ENCODE data around the gene POLR1E. TPM values are rescaled to one million over a fixed set of nuclear protein-coding genes. Genes with fewer than 3 reads are reported as not detected.

Gene POLR1E
- total RNA-seq, 4 donors from 2014 or later, result 4.0 to 21.5 (median 8.1) TPM

GRCh38 chr9:37446401-37446800 is 39.3 kb upstream of the POLR1E start:
- DNase-seq, result no peak
- H3K27ac ChIP-seq, result no peak overlapping the region
- H3K9me3 ChIP-seq, result no peaks in the 10 kb centered on the region
- TF ChIP-seq POLR2A (IDR thresholded peaks at IDR 0.05) (no peak), CTCF (IDR thresholded peaks at IDR 0.05) (no peak)
- H3K27me3 ChIP-seq, result no peaks in the 10 kb centered on the region
- peaks cover 0 to 12% (median 0%) of the 10 kb centered on the region in 4 donors for H3K4me1 ChIP-seq
- peaks cover 0 to 12% (median 0%) of the 10 kb centered on the region in 3 donors for H3K36me3 ChIP-seq
- H3K4me3 ChIP-seq, result no peak overlapping the region

- Histone ChIP-seq H3K4me1 (peaks cover 0 to 19% (median 0%) of the 10 kb centered on the region in 4 donors), H3K27me3 (no peaks in the 10 kb centered on the region), H3K36me3 (peaks cover 0 to 5% (median 0%) of the 10 kb centered on the region in 3 donors), H3K4me3 (no peak overlapping the region), H3K27ac (no peak overlapping the region), H3K9me3 (no peaks in the 10 kb centered on the region)
- no peak for DNase-seq
- no peak for TF ChIP-seq POLR2A (IDR thresholded peaks at IDR 0.05)
- no peak for TF ChIP-seq CTCF (IDR thresholded peaks at IDR 0.05)
Measured at GRCh38 chr9:37447111-37447510, 38.6 kb upstream of the POLR1E start.

GRCh38 chr9:37449862-37450632 is 35.7 kb upstream of the POLR1E start:
- H3K36me3 ChIP-seq, result no peaks in the 10 kb centered on the region
- H3K4me1 ChIP-seq, result peaks cover 0 to 26% (median 0%) of the 10 kb centered on the region in 4 donors
- no peak for DNase-seq
- TF ChIP-seq POLR2A (IDR thresholded peaks at IDR 0.05) (no peak), CTCF (IDR thresholded peaks at IDR 0.05) (no peak)
- H3K27ac ChIP-seq, result no peak overlapping the region
- no peak overlapping the region for H3K4me3 ChIP-seq
- no peaks in the 10 kb centered on the region for H3K27me3 ChIP-seq
- no peaks in the 10 kb centered on the region for H3K9me3 ChIP-seq

GRCh38 chr9:37451628-37452027 is 34.1 kb upstream of the POLR1E start:
- TF ChIP-seq CTCF (IDR thresholded peaks at IDR 0.05) (no peak), POLR2A (IDR thresholded peaks at IDR 0.05) (no peak)
- Histone ChIP-seq H3K36me3 (no peaks in the 10 kb centered on the region), H3K27ac (no peak overlapping the region), H3K9me3 (no peaks in the 10 kb centered on the region), H3K4me1 (peaks cover 0 to 18% (median 0%) of the 10 kb centered on the region in 4 donors), H3K4me3 (no peak overlapping the region), H3K27me3 (no peaks in the 10 kb centered on the region)
- DNase-seq, result no peak

- H3K36me3 ChIP-seq, result no peaks in the 10 kb centered on the region
- H3K9me3 ChIP-seq, result no peaks in the 10 kb centered on the region
- no peak for TF ChIP-seq CTCF (IDR thresholded peaks at IDR 0.05)
- no peak for TF ChIP-seq POLR2A (IDR thresholded peaks at IDR 0.05)
- H3K27ac ChIP-seq, result no peak overlapping the region
- H3K27me3 ChIP-seq, result no peaks in the 10 kb centered on the region
- peaks cover 0 to 18% (median 0%) of the 10 kb centered on the region in 4 donors for H3K4me1 ChIP-seq
- H3K4me3 ChIP-seq, result no peak overlapping the region
- no peak for DNase-seq
Measured at GRCh38 chr9:37452611-37453010, 33.1 kb upstream of the POLR1E start.

Measured in Peyer's patch (tissue), 4 donors.